T-helper 1 cell treated with Interleukin-12 subunit alpha and Interleukin-12 subunit beta and Interleukin-4 antibody, amounts not matched to agents 30 μg/mL and 1 μg/mL, for 36 hours (primary cell): ENCODE measurements around the gene RAPGEF2.

Source experiments
- H3K27ac Mint-ChIP-seq: one replicate; pipeline ENCODE4 v1.8.0; 2021; ENCODE audit warnings: mild to moderate bottlenecking, mixed read lengths
- H3K27me3 Mint-ChIP-seq: one replicate; pipeline ENCODE4 v1.8.0; 2021; ENCODE audit warnings: low read depth, mixed read lengths
- H3K36me3 Mint-ChIP-seq: one replicate; pipeline ENCODE4 v1.8.0; 2021; ENCODE audit warnings: low read depth, mixed read lengths
- H3K4me1 Mint-ChIP-seq: one replicate; pipeline ENCODE4 v1.8.0; 2021; ENCODE audit warnings: low read depth, mixed read lengths
- H3K4me3 Mint-ChIP-seq: one replicate; pipeline ENCODE4 v1.8.0; 2021; ENCODE audit warnings: mild to moderate bottlenecking, moderate library complexity, mixed read lengths
- H3K9me3 Mint-ChIP-seq: one replicate; pipeline ENCODE4 v1.8.0; 2021; ENCODE audit warnings: mixed read lengths

The RAPGEF2 gene

GRCh38 chr4:159398236-159398638, 295.4 kb downstream of the RAPGEF2 start:
- Mint-ChIP-seq H3K27me3 (peaks cover 5% of the 10 kb centered on the region), H3K27ac (no peak overlapping the region), H3K4me3 (no peak overlapping the region)

DNA sequence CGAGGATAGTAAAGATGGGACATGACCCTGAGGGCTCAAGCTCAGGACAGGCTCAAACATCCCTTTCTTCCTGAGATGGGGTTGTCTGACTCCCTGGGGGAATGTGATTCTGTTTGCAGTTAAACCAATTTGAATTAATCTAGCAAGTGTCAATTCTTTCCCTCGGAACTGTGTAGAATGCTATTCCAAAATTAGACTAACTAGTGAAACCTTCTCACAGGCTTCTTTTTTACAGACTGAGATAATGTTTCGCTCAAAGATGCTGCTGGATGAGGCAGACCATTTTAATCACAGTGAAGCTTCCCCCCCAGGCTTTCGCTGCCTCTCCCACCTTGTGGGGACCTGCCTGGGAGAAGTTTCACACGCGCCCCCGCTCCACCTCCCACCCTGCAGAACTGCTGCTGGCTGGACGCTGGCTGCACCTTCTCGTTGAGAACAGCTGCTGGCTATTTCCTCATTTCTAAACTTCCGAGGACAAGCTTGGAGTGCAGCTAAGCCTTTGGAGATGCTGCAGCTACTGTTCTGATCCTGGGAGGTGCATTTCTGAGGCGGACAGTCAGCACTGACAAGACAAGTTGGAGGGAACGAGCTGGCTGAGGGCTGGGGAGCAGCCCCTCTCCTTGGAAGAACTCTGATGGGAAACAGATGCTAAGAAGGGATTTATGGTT, 297.8 kb downstream of the RAPGEF2 start:
- no peak overlapping the region for H3K27ac Mint-ChIP-seq
- no peak overlapping the region for H3K4me3 Mint-ChIP-seq
- H3K4me1 Mint-ChIP-seq = peaks cover 1% of the 10 kb centered on the region
- H3K27me3 Mint-ChIP-seq = peaks cover 5% of the 10 kb centered on the region
- H3K9me3 Mint-ChIP-seq = no peaks in the 10 kb centered on the region
- no peaks in the 10 kb centered on the region for H3K36me3 Mint-ChIP-seq

More at GRCh38 chr4:159398236-159398638, 295.4 kb downstream of the RAPGEF2 start:
- H3K4me1 Mint-ChIP-seq = peaks cover 1% of the 10 kb centered on the region
- H3K9me3 Mint-ChIP-seq = no peaks in the 10 kb centered on the region
- no peaks in the 10 kb centered on the region for H3K36me3 Mint-ChIP-seq

DNA sequence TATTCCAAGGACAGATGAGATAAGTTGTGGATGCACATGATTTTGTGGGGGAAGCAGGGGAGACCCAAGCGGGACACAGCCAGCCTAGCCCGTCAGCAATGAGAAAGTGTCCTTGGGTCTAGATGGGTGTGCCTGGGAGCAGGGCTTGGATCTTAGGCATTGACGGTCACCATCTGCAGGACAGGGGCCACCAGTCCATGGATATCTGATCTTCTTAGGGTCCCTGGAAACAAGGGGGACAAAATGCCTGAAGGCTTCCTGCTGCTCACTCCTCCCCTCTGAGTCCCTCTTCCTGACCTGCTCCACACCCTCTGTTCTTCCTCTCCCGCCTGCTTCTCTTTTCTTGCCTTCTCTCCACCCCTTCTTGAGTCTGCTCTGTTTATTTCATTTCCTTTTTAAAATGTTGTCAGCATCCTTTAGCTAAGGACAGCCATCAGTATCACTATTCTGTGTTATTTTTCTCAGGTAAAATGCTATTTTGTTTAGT, 298.4 kb downstream of the RAPGEF2 start:
- Mint-ChIP-seq H3K27me3 (peaks cover 5% of the 10 kb centered on the region), H3K9me3 (no peaks in the 10 kb centered on the region), H3K27ac (no peak overlapping the region)

DNA sequence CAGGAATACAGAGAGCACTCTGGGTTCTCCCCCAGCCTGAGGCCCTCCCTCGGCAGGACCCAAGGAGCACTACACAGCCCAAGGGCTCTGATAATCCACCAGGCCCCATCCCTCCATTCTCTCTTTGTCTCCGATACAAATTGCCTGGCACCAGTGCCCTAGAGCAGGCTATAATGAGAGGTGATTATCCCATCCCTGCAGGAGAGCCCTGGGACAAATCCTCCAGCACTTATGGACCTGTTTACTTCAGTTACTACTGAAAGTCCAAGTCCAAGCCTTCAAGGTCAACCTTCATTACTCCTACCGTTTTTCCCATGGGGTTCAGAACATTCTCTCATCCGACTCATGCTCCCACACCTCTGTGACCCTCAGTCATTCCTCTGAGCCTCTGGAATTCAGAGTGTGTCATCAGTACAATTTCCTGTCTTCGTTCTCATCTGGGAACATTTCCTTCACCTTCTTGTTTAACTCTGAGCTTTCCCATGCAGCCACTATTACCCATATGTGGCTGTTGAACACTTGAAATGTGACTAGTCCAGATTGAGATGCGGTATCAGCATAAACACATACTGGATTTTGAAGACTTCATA, 299.0 kb downstream of the RAPGEF2 start:
- Mint-ChIP-seq H3K27me3 (peaks cover 5% of the 10 kb centered on the region), H3K4me1 (peaks cover 1% of the 10 kb centered on the region), H3K9me3 (no peaks in the 10 kb centered on the region), H3K36me3 (no peaks in the 10 kb centered on the region), H3K4me3 (no peak overlapping the region), H3K27ac (no peak overlapping the region)

More for the DNA sequence above, 298.4 kb downstream of the RAPGEF2 start:
- peaks cover 1% of the 10 kb centered on the region for H3K4me1 Mint-ChIP-seq
- H3K4me3 Mint-ChIP-seq = no peak overlapping the region
- H3K36me3 Mint-ChIP-seq = no peaks in the 10 kb centered on the region
